Inflammatory macrophage (primary cell): ENCODE results near the gene CDK5RAP2.

ENCODE experiments used
- DNase-seq, 2 donors: peaks; one replicate each; pipeline ENCODE4 v3.0.0-alpha.2; 2020 to 2022

CDK5RAP2 gene

DNA sequence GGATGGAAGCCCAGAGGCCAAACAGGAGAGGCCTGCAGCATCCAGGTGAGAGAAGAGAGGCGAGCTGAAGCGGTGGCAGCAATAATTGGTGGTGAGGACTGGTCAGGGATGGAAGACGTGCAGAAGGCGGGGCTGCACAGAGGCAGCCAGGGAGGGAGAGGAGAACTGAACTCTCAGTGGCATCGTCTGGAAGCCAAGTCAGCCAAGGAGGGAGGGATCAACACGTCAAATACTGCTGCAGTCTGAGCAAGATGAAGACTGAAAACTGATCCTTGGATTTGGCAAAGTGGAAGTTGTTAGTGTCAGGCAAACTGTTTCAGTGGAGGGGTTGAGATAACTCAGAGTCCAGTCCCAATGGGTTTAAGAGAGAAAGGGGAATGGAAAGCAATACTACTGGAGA lies 145.4 kb downstream of the CDK5RAP2 start:
- DNase-seq = no peak

DNA sequence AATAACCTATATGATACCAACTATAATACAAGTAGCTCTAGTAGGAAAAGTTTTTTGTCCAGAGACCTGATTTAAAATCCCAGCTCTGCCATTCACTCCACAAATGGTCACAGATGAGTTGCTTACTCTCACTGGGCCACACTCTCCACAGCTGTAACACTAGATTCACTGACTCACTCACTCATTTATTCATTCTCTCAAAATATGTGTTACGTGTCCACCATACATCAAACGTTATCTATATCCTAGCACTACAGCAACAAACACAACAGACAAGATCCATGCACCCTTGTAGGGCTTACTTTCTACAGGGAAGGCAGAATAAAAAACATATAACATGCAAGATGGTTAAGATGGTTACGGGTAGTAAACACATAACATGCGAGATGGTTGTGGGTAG lies 146.3 kb downstream of the CDK5RAP2 start:
- no peak for DNase-seq

DNA sequence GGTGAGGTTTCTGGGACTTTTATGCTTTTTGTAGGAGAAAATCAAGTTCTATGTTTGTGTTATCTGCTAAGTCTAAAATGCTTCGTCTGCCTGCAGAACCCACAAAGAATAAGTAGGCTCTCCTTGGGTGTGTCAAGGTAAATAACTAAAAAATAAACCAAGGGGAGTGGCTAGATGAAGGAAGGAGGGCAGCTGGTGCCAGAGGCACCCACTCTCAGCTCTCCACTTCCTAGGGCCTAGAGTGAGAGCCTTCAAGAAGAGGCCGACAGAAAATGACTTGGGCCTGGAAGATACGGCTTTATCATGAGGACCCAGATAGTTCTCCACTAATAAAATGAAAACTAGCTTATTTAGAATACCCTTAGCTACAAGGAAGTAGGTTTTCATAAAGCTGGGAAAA lies 147.4 kb downstream of the CDK5RAP2 start:
- no peak for DNase-seq

DNA sequence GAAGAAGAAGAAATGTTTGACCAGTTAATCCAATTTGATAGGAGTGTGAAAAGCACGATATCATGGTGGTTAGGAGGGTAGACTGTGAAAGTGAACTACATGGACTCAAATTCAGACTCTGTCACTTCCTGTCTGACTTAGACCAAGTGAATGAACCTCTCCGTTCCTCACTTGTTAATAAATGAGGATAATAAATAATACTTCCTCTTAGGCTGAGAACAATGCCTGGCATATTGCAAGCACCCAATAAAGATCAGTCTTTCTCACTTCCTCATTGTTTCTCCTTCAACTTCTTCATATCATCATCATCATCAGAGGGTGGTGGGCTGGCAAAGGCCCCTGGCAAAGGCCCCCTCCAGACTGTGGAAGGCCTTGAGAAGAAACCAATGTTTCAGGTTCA lies 148.7 kb downstream of the CDK5RAP2 start:
- peak; percentile 32 to 67 for DNase-seq

GRCh38 chr9:120424248-120424647 lies 155.7 kb downstream of the CDK5RAP2 start:
- no peak for DNase-seq

DNA sequence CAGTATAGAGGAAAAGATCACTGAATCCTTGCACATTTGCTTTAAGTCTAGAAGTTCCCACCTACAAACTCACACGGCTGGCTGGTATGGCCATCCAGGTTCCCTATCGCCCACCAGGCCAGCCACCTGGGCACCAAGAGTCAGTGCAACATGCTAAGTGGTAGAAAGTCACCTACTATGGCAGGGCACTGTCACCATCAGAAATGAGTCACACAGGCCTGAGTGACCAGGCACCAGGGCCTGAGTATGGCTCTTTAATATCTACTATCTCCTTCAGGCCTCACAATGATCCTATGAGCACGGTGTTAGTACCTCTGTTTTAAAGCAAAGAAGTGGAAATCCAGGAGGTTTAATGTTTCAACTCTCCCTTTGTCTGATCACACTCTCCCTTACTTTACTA lies 156.2 kb downstream of the CDK5RAP2 start:
- DNase-seq = no peak

GRCh38 chr9:120421977-120422376 lies 158.0 kb downstream of the CDK5RAP2 start:
- DNase-seq = no peak

DNA sequence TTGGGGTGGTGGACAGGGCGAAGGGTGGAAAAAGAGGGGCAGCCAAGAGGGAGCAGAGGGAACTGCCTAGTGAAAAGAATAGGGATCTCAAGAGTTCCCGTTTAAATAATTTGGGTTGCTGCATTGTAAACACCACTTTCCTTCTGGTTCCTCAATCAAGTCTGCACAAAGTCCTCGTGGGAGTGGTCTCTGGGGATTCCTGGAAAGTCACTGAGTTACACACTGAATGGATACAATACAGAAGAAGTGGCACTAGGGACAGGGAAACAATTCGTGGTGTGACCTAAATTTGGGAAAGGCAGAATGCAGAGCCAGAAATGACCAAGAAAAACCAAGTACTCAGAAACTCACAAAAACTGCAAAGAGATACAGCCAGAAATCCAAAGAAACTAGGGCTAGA lies 161.7 kb downstream of the CDK5RAP2 start:
- DNase-seq = no peak

DNA sequence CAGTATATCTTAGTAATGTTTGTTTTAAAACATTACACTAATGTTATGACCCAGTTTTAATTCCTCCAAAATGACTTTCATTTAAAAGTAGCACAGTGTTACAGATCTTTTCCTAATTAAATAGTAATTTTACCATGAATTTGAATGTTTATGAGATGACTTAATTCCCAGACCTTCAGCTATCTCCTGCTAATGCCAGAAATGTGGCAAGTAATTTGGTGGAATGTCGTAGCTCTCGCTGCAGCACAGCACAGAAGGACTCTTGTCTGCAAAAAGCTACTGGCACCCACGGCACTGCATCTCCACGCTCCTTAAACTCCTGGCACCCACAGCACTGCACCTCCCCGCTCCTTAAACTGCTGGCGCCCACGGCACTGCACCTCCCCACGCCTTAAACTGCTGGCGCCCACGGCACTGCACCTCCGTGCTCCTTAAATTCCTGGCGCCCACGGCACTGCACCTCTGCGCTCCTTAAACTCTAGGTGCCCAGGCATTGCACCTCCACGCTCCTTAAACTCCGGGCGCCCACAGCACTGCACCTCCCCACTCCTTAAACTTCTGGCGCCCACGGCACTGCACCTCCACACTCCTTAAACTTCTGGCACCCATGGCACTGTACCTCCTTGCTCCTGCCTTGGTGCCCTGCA lies 163.1 kb downstream of the CDK5RAP2 start:
- DNase-seq = no peak

- no peak for DNase-seq
Observed at GRCh38 chr9:120413121-120414048, 166.6 kb downstream of the CDK5RAP2 start.

DNA sequence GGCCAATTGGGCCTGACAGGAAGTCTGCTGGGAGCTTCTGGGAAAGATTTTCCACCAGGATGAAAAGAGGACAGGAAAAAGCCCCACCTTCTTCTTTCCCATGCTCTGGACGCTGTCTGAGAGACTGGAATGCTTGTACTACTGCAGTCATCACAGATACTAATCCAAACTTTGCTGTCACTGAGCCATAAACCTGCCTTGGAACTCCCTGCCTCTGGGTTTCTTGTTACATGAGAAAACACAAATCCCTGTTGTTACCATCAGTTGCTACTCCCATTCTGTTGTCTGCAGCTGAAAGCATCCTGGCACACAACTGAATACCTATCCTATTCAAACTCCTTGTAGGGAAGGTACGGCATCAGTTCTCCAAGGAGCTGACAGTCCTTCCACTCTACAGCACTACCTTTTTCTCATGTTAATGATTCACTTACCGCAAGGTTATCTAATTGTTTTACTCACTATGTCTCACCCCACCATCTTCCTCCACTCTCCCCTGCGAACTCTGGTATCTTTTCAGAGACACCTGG lies 167.5 kb downstream of the CDK5RAP2 start:
- no peak for DNase-seq

- DNase-seq = no peak
Observed at GRCh38 chr9:120411862-120412424, 168.0 kb downstream of the CDK5RAP2 start.

DNA sequence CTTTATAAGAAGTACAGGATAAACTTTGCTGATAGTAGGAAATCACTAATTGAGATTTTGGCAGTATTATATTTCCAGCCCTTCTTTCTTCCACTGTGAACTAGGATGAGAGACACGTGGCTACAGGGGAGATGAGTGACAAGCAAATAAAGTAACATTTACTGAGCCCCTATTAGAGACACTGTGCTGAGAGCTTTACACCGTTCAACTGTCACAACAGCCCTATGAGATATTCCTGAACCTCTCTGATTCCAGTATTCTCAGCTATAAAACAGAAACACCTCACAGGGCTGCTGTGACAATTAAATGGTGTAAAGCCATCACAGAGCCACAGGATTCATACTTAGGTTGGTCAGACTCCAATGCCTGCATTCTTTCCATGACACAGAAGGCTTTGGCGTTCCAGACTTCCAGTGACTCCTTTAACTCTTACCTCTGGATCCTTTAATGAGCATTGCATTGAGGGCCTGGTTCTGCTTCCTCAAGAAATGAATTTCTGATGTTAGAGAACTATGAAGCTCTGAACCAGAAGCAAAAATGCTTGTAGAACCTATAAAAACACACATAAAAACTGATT lies 169.0 kb downstream of the CDK5RAP2 start:
- DNase-seq = no peak

DNA sequence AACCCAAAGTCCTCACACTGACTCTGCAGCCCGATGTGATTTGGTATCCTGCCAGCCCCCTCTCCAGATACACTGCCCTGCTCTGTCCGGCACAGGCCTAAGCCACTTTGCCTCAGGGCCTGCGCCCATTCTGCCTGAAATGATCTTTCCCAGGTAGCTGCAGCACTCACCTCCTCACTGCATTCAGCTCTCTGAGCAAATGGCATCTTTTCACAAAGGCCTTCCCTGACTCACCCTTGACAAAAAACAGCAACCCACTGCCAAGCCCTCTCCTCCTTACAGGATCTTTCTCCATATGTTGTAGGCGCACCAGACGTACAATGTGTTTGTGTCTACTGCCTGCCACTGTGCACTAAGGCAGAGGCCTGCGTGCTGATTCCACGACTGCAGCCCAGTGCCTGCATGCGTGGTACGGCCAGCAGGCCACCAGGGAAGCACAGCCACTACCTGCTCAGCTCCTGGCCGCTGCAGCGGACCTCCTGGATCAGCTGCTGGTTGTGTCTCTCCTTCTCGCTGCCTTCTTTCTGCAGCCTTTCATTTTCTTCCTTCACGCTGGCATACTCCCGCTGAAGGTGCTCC lies 171.2 kb downstream of the CDK5RAP2 start:
- DNase-seq = no peak

- no peak for DNase-seq
Observed at GRCh38 chr9:120405860-120406259, 174.1 kb downstream of the CDK5RAP2 start.

GRCh38 chr9:120405134-120405533 lies 174.8 kb downstream of the CDK5RAP2 start:
- no peak for DNase-seq

DNA sequence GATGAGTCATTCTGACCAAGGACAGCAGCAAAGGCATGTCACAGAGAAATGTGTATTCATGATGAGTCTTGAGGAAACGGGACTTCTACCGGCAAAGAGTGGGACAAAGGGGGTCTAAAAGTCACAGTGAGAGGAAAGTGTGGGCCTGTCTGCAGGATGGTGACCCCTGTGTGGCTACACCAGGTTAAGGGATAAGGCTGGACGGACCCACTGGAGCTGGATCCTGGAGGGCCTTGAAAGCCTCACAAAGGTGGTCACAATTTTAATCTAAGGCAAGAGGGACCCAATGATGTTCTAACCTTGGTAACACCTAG lies 176.5 kb downstream of the CDK5RAP2 start:
- no peak for DNase-seq

DNA sequence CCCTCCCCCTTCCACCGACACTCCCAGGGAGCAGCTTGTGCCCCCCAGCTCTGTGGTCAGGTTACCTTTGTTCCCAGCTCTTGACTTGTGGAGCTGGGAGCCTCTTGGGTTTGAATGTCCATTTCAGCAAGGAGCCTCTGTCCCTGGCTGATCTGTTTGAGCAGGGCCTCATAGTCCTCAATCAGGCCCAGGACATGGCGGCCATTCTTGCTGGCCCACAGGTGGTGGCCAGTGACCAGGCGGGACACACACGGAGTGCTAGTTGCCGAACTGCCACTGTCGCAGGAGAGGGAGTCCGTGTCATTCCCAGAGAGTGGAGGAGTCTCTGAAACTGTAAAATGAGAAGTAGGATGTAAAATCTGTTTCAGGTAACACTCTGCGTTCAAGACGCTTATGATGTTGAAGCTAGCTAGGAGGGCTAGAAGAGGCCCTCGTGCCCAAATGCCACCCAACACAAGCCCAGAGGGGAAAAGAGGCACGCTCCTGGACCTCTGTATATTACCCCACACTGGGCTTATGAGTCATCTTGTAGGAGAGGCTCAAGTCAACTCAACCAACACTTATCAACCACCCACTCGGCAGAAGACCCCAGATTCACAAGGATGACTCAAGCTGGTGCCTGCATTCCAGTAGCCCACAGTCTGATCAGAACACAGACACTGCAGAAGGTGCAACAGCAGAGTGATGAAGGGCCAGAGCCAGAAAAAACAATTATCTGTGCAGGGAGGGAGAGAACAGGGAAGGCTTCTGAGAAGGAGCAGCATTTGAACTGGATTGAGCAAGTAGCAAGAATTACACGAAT lies 177.0 kb downstream of the CDK5RAP2 start:
- peak; percentile 75 to 80 for DNase-seq

DNA sequence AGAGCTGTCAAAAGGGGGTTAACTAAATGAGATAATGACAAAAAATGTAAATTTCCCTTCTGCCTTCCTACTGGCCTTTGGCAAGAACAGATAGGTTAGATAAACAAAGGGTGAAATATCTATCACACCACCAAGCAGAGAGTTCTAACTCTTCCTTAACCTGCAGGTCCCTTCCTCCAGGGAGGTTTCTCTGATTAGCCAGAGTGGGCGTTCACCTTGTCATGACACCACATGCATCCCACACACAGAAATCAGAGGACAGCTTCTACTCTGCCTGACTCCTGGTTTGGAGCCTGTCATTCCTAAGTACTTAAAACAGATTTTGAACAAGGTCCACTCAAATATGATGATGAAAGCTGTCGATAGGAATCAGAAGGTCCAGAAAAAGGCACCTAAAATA lies 180.0 kb downstream of the CDK5RAP2 start:
- no peak for DNase-seq

DNA sequence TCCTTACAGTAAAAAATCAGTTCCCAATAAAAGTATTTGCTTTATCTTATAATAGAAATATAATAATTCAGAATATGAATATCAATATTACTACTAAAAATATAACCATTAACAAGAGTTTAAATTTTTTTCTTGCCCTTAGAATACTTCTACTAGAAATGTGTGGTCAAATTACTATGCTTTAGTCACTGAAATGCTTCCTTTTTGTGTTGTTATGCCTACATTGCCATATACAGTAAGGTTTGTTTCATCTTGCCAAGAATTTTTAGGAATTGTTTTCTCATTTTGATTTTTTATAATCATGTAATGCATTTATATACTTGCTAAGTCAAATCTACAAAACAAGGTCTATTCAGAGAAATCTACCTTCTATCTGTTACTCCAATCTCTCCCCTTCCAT lies 181.7 kb downstream of the CDK5RAP2 start:
- DNase-seq = no peak

DNA sequence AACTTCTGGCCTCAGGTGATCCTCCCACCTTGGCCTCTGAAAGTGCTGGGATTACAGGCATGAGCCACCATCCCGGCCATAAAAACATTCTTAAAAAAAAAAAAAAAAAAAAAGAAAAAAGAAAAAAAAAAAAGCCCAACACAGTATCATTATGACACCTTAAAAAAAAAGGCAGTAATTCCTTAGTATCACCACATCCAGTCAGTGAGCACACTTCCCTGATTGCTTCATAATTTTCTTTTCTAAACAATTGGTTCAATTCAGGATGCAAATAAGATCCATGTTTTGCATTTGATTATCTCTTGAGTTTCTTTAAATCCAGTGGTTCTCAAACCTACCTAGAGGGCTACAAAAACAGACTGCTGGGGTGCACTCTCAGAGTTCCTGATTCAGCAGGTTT lies 182.5 kb downstream of the CDK5RAP2 start:
- DNase-seq = no peak

DNA sequence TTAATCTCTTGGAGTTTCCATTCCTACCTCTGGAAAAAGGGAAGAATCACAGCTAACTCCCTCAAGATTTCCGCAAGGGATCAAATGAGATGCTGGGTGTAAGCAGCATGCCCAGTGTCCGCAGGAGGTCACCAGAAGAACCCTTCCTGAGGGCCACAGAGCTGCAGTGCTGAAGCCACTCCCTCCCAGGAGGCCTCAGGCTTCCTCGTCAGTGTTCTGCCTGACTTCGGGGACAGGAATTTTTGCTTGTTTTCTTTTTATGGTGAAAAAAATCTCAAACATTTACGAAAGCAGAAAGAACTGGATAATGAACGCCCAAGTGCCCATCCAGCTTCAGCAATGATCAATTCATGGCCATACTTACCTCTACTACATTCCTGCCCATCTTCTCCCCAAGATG lies 183.0 kb downstream of the CDK5RAP2 start:
- DNase-seq = no peak
